Astrocyte of the spinal cord (primary cell): ENCODE data around the gene PNPLA2.

Experiments
- DNase-seq: peaks from one replicate; pipeline ENCODE4 v3.0.0; 2011; ENCODE audit warnings: low read depth, low spot score
- H3K4me3 ChIP-seq: 2 replicates; pipeline ENCODE4 v1.5.1; 2011; ENCODE audit warnings: low read depth, mild to moderate bottlenecking, low read length, moderate library complexity
- CTCF ChIP-seq: IDR thresholded peaks from 2 replicates; pipeline ENCODE4 v1.5.1; 2012; ENCODE audit warnings: low read depth, mild to moderate bottlenecking, low read length, inconsistent platforms
- in situ Hi-C: cut with HindIII; loops from 2 replicates; pipeline ENCODE4 v1.10.0; 2017; ENCODE audit warnings: low sequenced_read_pairs

PNPLA2 gene

GRCh38 chr11:858762-859339 is 40.1 kb downstream of the PNPLA2 start:
- in situ Hi-C loops, result no loop called here
- no peak overlapping the region for H3K4me3 ChIP-seq
- no peak for DNase-seq
- no peak for TF ChIP-seq CTCF

GRCh38 chr11:859394-860131 is 40.8 kb downstream of the PNPLA2 start:
- peak overlapping the region; percentile 5 for H3K4me3 ChIP-seq
- in situ Hi-C loops, result no loop called here
- peak; percentile 84 for DNase-seq
- TF ChIP-seq CTCF, result no peak

DNA sequence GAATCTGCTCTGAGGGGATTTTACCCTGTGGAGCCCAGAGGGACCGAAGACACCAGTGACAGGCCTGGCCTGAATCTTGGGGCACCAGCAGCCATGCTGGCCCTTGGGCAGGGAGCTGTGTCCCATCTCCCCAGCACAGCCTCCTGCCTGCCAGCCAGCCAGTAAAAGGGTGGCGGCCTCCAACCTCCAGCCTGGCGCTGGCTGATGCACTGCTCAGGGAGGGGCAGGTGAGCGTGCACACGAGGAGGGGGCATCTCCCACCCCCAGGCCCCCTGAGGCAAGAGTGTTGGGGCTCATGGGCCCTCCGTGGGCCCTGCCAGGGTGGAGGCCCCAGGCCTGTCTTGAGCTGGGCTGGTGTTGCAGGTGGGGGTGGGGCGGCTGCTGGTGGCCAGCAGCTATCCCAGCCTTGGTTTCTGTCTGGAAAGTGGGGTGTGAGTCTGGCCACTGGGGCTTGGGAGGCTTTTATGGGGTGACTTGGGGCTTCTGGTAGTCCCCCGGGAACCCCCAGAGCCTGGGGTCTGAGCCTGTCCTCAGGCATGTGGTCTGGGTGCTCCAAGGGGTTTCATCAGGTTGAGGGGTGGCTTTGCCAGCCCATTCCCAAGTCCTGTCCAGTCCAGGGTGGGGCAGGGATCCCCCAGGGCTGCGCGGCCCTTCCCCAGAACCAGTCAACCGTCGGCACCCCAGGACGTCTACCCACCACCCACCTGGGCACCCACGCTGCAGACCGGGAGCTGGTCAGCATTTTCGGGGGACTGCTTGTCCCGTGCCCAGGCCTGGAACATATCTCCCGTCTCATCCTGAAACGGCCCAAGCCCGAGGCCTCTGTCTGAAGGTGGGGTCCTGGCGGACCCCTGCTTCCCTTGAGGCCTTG is 41.8 kb downstream of the PNPLA2 start:
- in situ Hi-C loops, result no loop called here
- TF ChIP-seq CTCF, result no peak
- H3K4me3 ChIP-seq, result no peak overlapping the region
- no peak for DNase-seq

DNA sequence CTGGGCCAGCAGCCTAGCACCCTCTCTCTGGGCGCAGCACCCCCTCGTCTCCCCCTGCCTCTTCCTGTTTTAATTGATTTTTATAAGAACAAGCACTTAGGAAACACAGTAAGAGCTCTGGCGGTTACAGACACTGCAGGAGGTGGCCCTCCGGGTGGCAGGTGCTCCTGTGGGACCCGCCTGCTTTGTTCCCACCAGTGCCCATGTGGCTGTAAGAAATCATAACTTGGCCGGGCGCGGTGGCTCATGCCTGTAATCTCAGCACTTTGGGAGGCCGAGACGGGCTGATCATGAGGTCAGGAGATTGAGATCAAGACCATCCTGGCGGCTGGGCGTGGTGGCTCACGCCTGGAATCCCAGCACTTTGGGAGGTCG is 42.4 kb downstream of the PNPLA2 start:
- TF ChIP-seq CTCF, result no peak

DNA sequence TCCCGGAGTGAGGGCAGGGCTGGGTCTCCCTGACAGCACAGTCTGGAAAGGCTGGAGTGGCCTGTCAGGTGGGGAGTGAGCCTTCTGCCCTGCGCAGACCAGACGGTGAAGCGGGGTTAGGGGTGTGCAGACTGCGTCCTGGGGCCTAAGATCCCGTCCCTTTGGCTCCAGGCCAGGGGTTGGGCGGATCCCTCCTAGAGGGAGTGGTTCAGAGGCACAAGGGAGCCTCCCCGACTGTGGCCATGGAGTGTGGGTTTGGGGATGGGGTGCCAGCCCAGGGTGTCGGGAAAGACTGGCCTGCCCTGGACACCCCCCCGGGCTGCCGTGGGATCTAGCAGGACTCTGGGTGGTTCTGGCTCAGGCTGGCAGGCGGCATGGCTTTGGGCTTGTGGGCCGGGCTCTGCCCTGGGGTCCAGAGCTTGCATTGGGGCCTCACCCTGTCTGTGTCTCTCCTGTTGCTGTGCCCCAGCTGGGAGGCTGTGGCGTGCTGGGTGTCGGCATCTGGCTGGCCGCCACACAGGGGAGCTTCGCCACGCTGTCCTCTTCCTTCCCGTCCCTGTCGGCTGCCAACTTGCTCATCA is 43.5 kb downstream of the PNPLA2 start:
- DNase-seq, result no peak
- in situ Hi-C loops, result no loop called here
- no peak for TF ChIP-seq CTCF
- no peak overlapping the region for H3K4me3 ChIP-seq

More for the DNA sequence above, 42.4 kb downstream of the PNPLA2 start:
- no peak for DNase-seq
- no peak overlapping the region for H3K4me3 ChIP-seq
- in situ Hi-C loops, result no loop called here

- H3K4me3 ChIP-seq, result no peak overlapping the region
- TF ChIP-seq CTCF, result no peak
- DNase-seq, result no peak
- in situ Hi-C loops, result no loop called here
Observed at GRCh38 chr11:862696-863022, 43.9 kb downstream of the PNPLA2 start.
